CD4-positive, CD25-positive, alpha-beta regulatory T cell (primary cell): ENCODE measurements around the gene OR4C16. TPM values are rescaled to one million over a fixed set of nuclear protein-coding genes. Genes with fewer than 3 reads are reported as not detected.

Experiments used
- ATAC-seq, 2 donors: fragments of 150-1000 bp; cut with Tn5 transposase; one replicate each; pipeline ENCODE4 v1.10.0; 2021; ENCODE audit warnings: low read depth in 2 of 2, moderate number of reproducible peaks in 2 of 2, moderate library complexity in 1 of 2
- DNase-seq, 3 donors: peaks; one replicate each; pipeline versions ENCODE4 v3.0.0 to v3.0.0-alpha.2; 2012 to 2022; ENCODE audit warnings: mixed read lengths in 1 of 3
- H3K27ac ChIP-seq: one replicate; pipeline ENCODE4 v1.7.0; 2013; ENCODE audit warnings: mild to moderate bottlenecking, low read length; ENCODE audit not compliant: insufficient read depth, poor library complexity, severe bottlenecking
- H3K27me3 ChIP-seq: one replicate; pipeline ENCODE4 v1.7.0; 2013; ENCODE audit warnings: low read length; ENCODE audit not compliant: control insufficient read depth, insufficient read depth
- H3K36me3 ChIP-seq: one replicate; pipeline ENCODE4 v1.7.0; 2013; ENCODE audit warnings: mild to moderate bottlenecking, low read length, moderate library complexity; ENCODE audit not compliant: control insufficient read depth, insufficient read depth
- H3K4me1 ChIP-seq: 2 replicates; pipeline ENCODE4 v1.7.0; 2013; ENCODE audit warnings: mild to moderate bottlenecking, low read length; ENCODE audit not compliant: insufficient read depth, control insufficient read depth, poor library complexity, severe bottlenecking
- H3K4me3 ChIP-seq: one replicate; pipeline ENCODE4 v1.7.0; 2013; ENCODE audit warnings: low read depth, mild to moderate bottlenecking, low read length, moderate library complexity
- H3K9me3 ChIP-seq, 2 experiments: 1 replicate in 1 of 2; 2 replicates in 1 of 2; pipeline ENCODE4 v1.7.0; 2013; ENCODE audit warnings: low read length in 2 of 2, mild to moderate bottlenecking in 1 of 2, moderate library complexity in 1 of 2; ENCODE audit not compliant: control insufficient read depth in 2 of 2
- H3K27ac Mint-ChIP-seq, 3 donors: one replicate each; pipeline ENCODE4 v1.8.0; 2020 to 2022; ENCODE audit warnings: mild to moderate bottlenecking in 3 of 3, mixed read lengths in 3 of 3, moderate library complexity in 2 of 3
- H3K27me3 Mint-ChIP-seq: one replicate; pipeline ENCODE4 v1.8.0; 2022; ENCODE audit warnings: mild to moderate bottlenecking, mixed read lengths
- H3K36me3 Mint-ChIP-seq: one replicate; pipeline ENCODE4 v1.8.0; 2020; ENCODE audit warnings: mixed read lengths
- H3K4me1 Mint-ChIP-seq, 4 donors: one replicate each; pipeline ENCODE4 v1.8.0; 2020 to 2022; ENCODE audit warnings: mixed read lengths in 4 of 4, mild to moderate bottlenecking in 1 of 4
- H3K4me3 Mint-ChIP-seq, 4 donors: one replicate each; pipeline ENCODE4 v1.8.0; 2020 to 2022; ENCODE audit warnings: mild to moderate bottlenecking in 4 of 4, mixed read lengths in 4 of 4, moderate library complexity in 3 of 4
- H3K9me3 Mint-ChIP-seq, 7 donors: one replicate each; pipeline ENCODE4 v1.8.0; 2020 to 2022; ENCODE audit warnings: mixed read lengths in 7 of 7, mild to moderate bottlenecking in 3 of 7, moderate library complexity in 2 of 7
- polyA plus RNA-seq, 4 donors: library from polyadenylated mRNA; unstranded; fragments of 300-500 nt; fragmentation: Illumina TruSeq; gene quantifications; one replicate each; pipeline ENCODE4 v1.2.3, GENCODE V29; 2021
- total RNA-seq: library from RNA; stranded (reverse); gene quantifications from one replicate; pipeline ENCODE4 v1.2.3, GENCODE V29; 2022

Gene OR4C16, protein sequence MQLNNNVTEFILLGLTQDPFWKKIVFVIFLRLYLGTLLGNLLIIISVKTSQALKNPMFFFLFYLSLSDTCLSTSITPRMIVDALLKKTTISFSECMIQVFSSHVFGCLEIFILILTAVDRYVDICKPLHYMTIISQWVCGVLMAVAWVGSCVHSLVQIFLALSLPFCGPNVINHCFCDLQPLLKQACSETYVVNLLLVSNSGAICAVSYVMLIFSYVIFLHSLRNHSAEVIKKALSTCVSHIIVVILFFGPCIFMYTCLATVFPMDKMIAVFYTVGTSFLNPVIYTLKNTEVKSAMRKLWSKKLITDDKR
- total RNA-seq (not detected), polyA plus RNA-seq (not detected)

DNA sequence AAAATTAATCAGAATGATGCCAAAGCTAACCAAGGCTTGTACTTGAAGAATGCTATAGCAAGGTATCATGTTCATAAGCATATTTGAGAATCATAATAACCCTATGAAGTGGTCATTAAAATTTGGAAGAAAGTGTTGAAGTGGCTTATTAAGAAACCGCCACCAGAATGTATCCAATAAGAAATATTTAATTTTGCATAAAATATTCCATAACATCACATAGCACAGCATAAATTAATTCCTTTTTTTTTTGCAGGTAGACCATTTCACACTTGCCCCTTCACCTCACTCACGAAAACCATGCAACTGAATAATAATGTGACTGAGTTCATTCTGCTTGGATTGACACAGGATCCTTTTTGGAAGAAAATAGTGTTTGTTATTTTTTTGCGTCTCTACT lies at the start of gene OR4C16:
Gene OR4C16 (plus strand): TSS at position 301 of the 400 bp plus-strand sequence. CDS start 0 bp downstream, at position 301.
- Mint-ChIP-seq H3K27me3 (no peaks in the 10 kb centered on the region), H3K27ac (no peak within 1 kb of the TSS), H3K36me3 (no peaks in the 10 kb centered on the region), H3K4me1 (no peaks in the 10 kb centered on the region), H3K4me3 (no peak within 1 kb of the TSS), H3K9me3 (peaks cover 3 to 34% (median 6%) of the 10 kb centered on the region in 7 donors)
- no peak within 1 kb of the TSS for H3K27ac ChIP-seq
- no peak for DNase-seq
- H3K4me3 ChIP-seq, result no peak within 1 kb of the TSS
- no peaks in the 10 kb centered on the region for H3K36me3 ChIP-seq
- no peaks in the 10 kb centered on the region for H3K4me1 ChIP-seq
- ATAC-seq, result no peak
- peaks cover 0 to 6% of the 10 kb centered on the region in 2 experiments for H3K9me3 ChIP-seq
- H3K27me3 ChIP-seq, result no peaks in the 10 kb centered on the region

- Histone ChIP-seq H3K4me1 (no peaks in the 10 kb centered on the region), H3K27me3 (no peaks in the 10 kb centered on the region), H3K4me3 (no peak within 1 kb of the TSS), H3K27ac (no peak within 1 kb of the TSS), H3K9me3 (peaks cover 4 to 10% of the 10 kb centered on the region in 2 experiments), H3K36me3 (no peaks in the 10 kb centered on the region)
- no peaks in the 10 kb centered on the region for H3K27me3 Mint-ChIP-seq
- peaks cover 0 to 29% (median 9%) of the 10 kb centered on the region in 7 donors for H3K9me3 Mint-ChIP-seq
- no peak within 1 kb of the TSS for H3K4me3 Mint-ChIP-seq
- no peaks in the 10 kb centered on the region for H3K36me3 Mint-ChIP-seq
- ATAC-seq (no peak), DNase-seq (no peak)
- no peak within 1 kb of the TSS for H3K27ac Mint-ChIP-seq
- no peaks in the 10 kb centered on the region for H3K4me1 Mint-ChIP-seq
Measured at GRCh38 chr11:55554169-55554568, 17.8 kb upstream of the OR4C16 start, which contains the start of gene OR4C15. Gene OR4C15, plus strand, starts transcription at chr11:55554469. Its CDS starts 0 bp downstream, at chr11:55554469.

DNA sequence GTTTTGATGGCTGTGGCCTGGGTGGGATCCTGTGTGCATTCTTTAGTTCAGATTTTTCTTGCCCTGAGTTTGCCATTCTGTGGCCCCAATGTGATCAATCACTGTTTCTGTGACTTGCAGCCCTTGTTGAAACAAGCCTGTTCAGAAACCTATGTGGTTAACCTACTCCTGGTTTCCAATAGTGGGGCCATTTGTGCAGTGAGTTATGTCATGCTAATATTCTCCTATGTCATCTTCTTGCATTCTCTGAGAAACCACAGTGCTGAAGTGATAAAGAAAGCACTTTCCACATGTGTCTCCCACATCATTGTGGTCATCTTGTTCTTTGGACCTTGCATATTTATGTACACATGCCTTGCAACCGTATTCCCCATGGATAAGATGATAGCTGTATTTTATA lies 620 bp downstream of the OR4C16 start:
- Mint-ChIP-seq H3K9me3 (peaks cover 3 to 34% (median 6%) of the 10 kb centered on the region in 7 donors), H3K36me3 (no peaks in the 10 kb centered on the region)

GRCh38 chr11:55607545-55607944 lies 35.6 kb downstream of the OR4C16 start, which contains the start of gene OR4C11:
Gene OR4C11, minus strand, starts transcription at chr11:55607645. Its CDS starts 3,272 bp downstream, at chr11:55604373.
- no peaks in the 10 kb centered on the region for H3K4me1 Mint-ChIP-seq
- Histone ChIP-seq H3K9me3 (no peaks in the 10 kb centered on the region), H3K36me3 (no peaks in the 10 kb centered on the region), H3K4me1 (no peaks in the 10 kb centered on the region), H3K27me3 (no peaks in the 10 kb centered on the region), H3K27ac (no peak within 1 kb of the TSS), H3K4me3 (no peak within 1 kb of the TSS)
- H3K27ac Mint-ChIP-seq, result no peak within 1 kb of the TSS
- no peak within 1 kb of the TSS for H3K4me3 Mint-ChIP-seq
- H3K36me3 Mint-ChIP-seq, result no peaks in the 10 kb centered on the region
- no peaks in the 10 kb centered on the region for H3K27me3 Mint-ChIP-seq
- ATAC-seq, result no peak
- H3K9me3 Mint-ChIP-seq, result peaks cover 2 to 28% (median 5%) of the 10 kb centered on the region in 7 donors
- DNase-seq, result no peak

More for the DNA sequence above, 620 bp downstream of the OR4C16 start:
- H3K36me3 ChIP-seq, result no peaks in the 10 kb centered on the region
- H3K4me3 ChIP-seq, result no peak overlapping the region
- no peak for DNase-seq
- no peak overlapping the region for H3K27ac ChIP-seq
- Mint-ChIP-seq H3K27ac (no peak overlapping the region), H3K4me1 (no peaks in the 10 kb centered on the region), H3K27me3 (no peaks in the 10 kb centered on the region), H3K4me3 (no peak overlapping the region)
- peaks cover 0 to 11% of the 10 kb centered on the region in 2 experiments for H3K9me3 ChIP-seq
- H3K27me3 ChIP-seq, result no peaks in the 10 kb centered on the region
- no peak for ATAC-seq
- no peaks in the 10 kb centered on the region for H3K4me1 ChIP-seq

Other genes starting within 250 kb of the OR4C16 start
- gene OR4A16, start 228.9 kb upstream of the OR4C16 start, total RNA-seq, result not detected
- gene OR4A16, start 228.9 kb upstream of the OR4C16 start, polyA plus RNA-seq, result not detected
- not detected for gene OR4A15, start 204.2 kb upstream of the OR4C16 start, total RNA-seq
- not detected for gene OR4A15, start 204.2 kb upstream of the OR4C16 start, polyA plus RNA-seq
- gene OR4C15, start 17.7 kb upstream of the OR4C16 start, total RNA-seq, result not detected
- gene OR4C15, start 17.7 kb upstream of the OR4C16 start, polyA plus RNA-seq, result not detected
- not detected for gene OR4C11, start 35.5 kb downstream of the OR4C16 start, total RNA-seq
- gene OR4C11, start 35.5 kb downstream of the OR4C16 start, polyA plus RNA-seq, result not detected
- gene OR4P4, start 63.0 kb downstream of the OR4C16 start, total RNA-seq, result not detected
- gene OR4P4, start 63.0 kb downstream of the OR4C16 start, polyA plus RNA-seq, result not detected
- gene OR4S2, start 76.2 kb downstream of the OR4C16 start, total RNA-seq, result not detected
- not detected for gene OR4S2, start 76.2 kb downstream of the OR4C16 start, polyA plus RNA-seq
- not detected for gene OR4C6, start 90.1 kb downstream of the OR4C16 start, total RNA-seq
- not detected for gene OR4C6, start 90.1 kb downstream of the OR4C16 start, polyA plus RNA-seq
- not detected for gene OR5D13, start 201.3 kb downstream of the OR4C16 start, total RNA-seq
- not detected for gene OR5D13, start 201.3 kb downstream of the OR4C16 start, polyA plus RNA-seq
- gene OR5D14, start 223.4 kb downstream of the OR4C16 start, total RNA-seq, result not detected
- not detected for gene OR5D14, start 223.4 kb downstream of the OR4C16 start, polyA plus RNA-seq
- gene OR5L1, start 239.2 kb downstream of the OR4C16 start, total RNA-seq, result not detected
- gene OR5L1, start 239.2 kb downstream of the OR4C16 start, polyA plus RNA-seq, result not detected
- gene OR5D18, start 247.5 kb downstream of the OR4C16 start, total RNA-seq, result not detected
- gene OR5D18, start 247.5 kb downstream of the OR4C16 start, polyA plus RNA-seq, result not detected